SJCRH30 (cell line): Measurements from ENCODE around the gene SLC30A7. TPM values are rescaled to one million over a fixed set of nuclear protein-coding genes. Genes with fewer than 3 reads are reported as not detected.
A peak's percentile ranks its signal among the peaks of the same experiment; 100 is the strongest.
"Not testable (repeated sequence)": the region's sequence is repeated elsewhere in the genome, so short reads cannot be mapped to it uniquely, and the experiment has no call there.

ENCODE experiments used
- DNase-seq, 2 experiments: peaks; one replicate each; pipeline ENCODE4 v3.0.0-alpha.2; 2015 to 2020
- H3K27ac ChIP-seq: fragments of 250-450 bp; sonication (Bioruptor Pico); 2 replicates; pipeline ENCODE4 v1.5.1; 2020; ENCODE audit warnings: mild to moderate bottlenecking, moderate library complexity
- H3K27me3 ChIP-seq: fragments of 250-450 bp; sonication (Bioruptor Pico); 2 replicates; pipeline ENCODE4 v1.5.1; 2020; ENCODE audit warnings: mild to moderate bottlenecking, moderate library complexity
- H3K36me3 ChIP-seq: fragments of 250-450 bp; sonication (Bioruptor Pico); 2 replicates; pipeline ENCODE4 v1.5.1; 2020; ENCODE audit warnings: mild to moderate bottlenecking, moderate library complexity
- H3K4me1 ChIP-seq: fragments of 250-450 bp; sonication (Bioruptor Pico); 2 replicates; pipeline ENCODE4 v1.5.1; 2020; ENCODE audit warnings: mild to moderate bottlenecking, moderate library complexity
- H3K4me3 ChIP-seq: fragments of 250-450 bp; sonication (Bioruptor Pico); 2 replicates; pipeline ENCODE4 v1.5.1; 2020; ENCODE audit warnings: mild to moderate bottlenecking, moderate library complexity
- H3K9me3 ChIP-seq: fragments of 250-450 bp; sonication (Bioruptor Pico); replicated peaks from 2 replicates; pipeline ENCODE4 v1.5.1; 2020; ENCODE audit warnings: mild to moderate bottlenecking, moderate library complexity
- total RNA-seq: library from RNA; depleted of rRNA; stranded (reverse); fragments of >200 nt; shearing (Covaris generic); gene quantifications from 2 replicates; pipeline ENCODE4 v1.2.3, GENCODE V29; 2014

SLC30A7 gene
- total RNA-seq, 1 experiment from 2014 or later, result 28.8 TPM

DNA sequence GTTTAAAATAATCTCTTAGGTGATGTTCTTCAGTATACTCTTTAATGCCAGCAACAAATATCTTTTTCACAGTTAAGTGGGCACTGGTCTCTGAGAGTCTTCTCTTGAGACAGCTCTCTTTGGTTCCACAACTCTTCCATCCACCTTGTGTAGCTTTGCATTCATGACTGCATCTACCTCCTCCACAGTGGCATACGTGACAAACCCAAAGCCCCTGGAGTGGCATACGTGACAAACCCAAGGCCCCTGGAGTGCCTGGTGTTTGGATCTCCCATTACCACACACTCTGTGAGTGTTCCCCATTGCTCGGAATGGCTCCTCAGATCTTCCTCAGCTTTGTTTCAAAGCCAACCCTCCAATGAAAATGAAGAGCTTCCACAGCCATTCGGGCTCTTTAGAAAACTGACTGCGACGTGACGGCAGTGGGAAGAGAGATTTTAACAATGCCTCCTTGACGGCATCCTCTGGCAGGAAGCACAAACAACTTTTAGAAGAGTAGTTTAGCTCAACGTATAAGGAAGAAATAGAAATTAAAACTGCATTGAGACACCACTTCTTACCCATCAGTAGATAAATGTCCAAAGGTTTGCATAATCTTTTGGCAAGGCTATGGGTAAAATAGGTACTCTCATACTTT lies 45.8 kb downstream of the SLC30A7 start:
- no peak overlapping the region for H3K4me3 ChIP-seq
- DNase-seq, result no peak
- peaks cover 30% of the 10 kb centered on the region for H3K36me3 ChIP-seq
- H3K27me3 ChIP-seq, result no peaks in the 10 kb centered on the region
- H3K9me3 ChIP-seq, result peaks cover 6% of the 10 kb centered on the region; the same call in 1 of the 2 replicates
- H3K27ac ChIP-seq, result no peak overlapping the region
- no peaks in the 10 kb centered on the region for H3K4me1 ChIP-seq

DNA sequence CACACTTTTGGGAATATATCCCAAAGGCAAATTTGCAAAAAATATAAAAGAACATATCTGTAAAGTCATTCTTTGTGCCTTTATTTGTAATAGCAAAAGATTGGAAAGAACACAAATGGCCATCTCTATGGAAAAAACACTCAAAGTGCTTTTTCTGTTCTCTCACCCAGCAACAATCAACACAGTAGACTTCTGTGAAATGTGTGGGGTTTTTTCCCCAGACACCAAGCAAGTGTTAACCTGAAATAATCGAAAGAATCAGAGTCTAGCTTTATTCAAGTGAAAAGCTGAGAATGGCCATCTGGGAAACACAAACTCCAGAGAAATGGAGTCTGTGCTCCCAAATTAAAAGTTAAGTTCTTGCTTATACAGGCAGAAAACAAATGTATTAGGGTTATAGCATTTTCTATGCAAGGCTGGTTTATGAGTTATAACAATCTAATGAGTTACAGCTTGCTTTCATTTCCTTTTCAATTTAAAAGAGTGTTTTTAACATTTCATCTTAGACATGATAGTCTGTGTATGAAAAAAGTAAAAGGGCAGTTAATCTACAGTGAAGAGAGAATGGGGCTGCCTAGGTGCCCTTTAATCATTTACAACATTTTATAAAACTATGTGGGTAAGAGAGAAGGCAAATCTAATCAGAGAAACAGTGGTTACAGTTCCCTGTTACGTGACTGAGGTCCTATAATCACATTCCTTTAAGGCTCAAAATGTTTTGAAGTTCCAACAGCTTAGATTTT lies 46.6 kb downstream of the SLC30A7 start:
- no peak for DNase-seq
- H3K4me1 ChIP-seq, result no peaks in the 10 kb centered on the region
- no peak overlapping the region for H3K4me3 ChIP-seq
- H3K27ac ChIP-seq, result no peak overlapping the region
- peaks cover 26% of the 10 kb centered on the region for H3K36me3 ChIP-seq
- H3K9me3 ChIP-seq, result peaks cover 5% of the 10 kb centered on the region; the same call in 1 of the 2 replicates
- no peaks in the 10 kb centered on the region for H3K27me3 ChIP-seq

DNA sequence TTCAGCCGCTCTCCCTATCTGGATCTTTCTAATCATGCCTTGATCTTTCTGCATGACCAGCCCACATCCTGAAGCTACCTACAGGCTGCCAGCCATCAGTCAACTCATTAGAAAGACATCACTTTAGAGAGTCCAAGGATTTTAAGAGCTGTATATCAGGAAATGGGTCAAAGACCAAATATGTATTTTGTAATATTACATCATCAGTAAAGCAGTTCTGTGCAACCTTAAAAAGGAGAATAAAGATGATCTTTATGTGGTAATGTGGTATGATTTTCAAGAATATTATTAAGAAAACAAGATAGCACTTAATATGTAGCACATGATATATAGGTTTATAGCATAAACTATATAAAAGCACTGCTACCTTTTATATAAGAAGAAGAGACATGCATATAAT lies 47.6 kb downstream of the SLC30A7 start:
- peaks cover 2% of the 10 kb centered on the region; the same call in 1 of the 2 replicates for H3K9me3 ChIP-seq
- no peak for DNase-seq
- no peaks in the 10 kb centered on the region for H3K4me1 ChIP-seq
- no peak overlapping the region for H3K27ac ChIP-seq
- peaks cover 17% of the 10 kb centered on the region for H3K36me3 ChIP-seq
- no peak overlapping the region for H3K4me3 ChIP-seq
- H3K27me3 ChIP-seq, result no peaks in the 10 kb centered on the region

DNA sequence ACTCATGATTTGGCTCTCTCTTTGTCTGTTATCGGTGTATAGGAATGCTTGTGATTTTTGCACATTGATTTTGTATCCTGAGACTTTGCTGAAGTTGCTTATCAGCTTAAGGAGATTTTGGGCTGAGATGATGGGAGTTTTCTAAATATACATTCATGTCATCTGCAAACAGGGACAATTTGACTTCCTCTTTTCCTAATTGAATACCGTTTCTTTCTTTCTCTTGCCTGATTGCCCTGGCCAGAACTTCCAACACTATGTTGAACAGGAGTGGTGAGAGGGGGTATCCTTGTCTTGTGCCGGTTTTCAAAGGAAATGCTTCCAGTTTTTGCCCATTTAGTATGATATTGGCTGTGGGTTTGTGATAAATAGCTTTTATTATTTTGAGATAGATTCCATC lies 50.2 kb downstream of the SLC30A7 start:
- not testable (repeated sequence) for H3K4me3 ChIP-seq, DNase-seq, H3K9me3 ChIP-seq, H3K27ac ChIP-seq, H3K27me3 ChIP-seq
- Histone ChIP-seq H3K36me3 (peaks cover 11% of the 10 kb centered on the region; the same call in 1 of the 2 replicates), H3K4me1 (peaks cover 11% of the 10 kb centered on the region)

DNA sequence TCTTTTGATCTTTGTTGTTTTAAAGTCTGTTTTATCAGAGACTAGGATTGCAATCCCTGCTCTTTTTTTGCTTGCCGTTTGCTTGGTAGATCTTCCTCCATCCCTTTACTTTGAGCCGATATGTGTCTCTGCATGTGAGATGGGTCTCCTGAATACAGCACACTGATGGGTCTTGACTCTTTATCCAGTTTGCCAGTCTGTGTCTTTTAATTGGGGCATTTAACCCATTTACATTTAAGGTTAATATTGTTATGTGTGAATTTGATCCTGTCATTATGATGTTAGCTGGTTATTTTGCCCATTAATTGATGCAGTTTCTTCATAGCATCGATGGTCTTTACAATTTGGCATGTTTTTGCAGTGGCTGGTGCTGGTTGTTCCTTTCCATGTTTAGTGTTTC lies 51.9 kb downstream of the SLC30A7 start:
- H3K27ac ChIP-seq, DNase-seq, H3K9me3 ChIP-seq, H3K4me3 ChIP-seq, H3K27me3 ChIP-seq: not testable (repeated sequence)
- Histone ChIP-seq H3K4me1 (peaks cover 16% of the 10 kb centered on the region), H3K36me3 (peaks cover 20% of the 10 kb centered on the region; the same call in 1 of the 2 replicates)

DNA sequence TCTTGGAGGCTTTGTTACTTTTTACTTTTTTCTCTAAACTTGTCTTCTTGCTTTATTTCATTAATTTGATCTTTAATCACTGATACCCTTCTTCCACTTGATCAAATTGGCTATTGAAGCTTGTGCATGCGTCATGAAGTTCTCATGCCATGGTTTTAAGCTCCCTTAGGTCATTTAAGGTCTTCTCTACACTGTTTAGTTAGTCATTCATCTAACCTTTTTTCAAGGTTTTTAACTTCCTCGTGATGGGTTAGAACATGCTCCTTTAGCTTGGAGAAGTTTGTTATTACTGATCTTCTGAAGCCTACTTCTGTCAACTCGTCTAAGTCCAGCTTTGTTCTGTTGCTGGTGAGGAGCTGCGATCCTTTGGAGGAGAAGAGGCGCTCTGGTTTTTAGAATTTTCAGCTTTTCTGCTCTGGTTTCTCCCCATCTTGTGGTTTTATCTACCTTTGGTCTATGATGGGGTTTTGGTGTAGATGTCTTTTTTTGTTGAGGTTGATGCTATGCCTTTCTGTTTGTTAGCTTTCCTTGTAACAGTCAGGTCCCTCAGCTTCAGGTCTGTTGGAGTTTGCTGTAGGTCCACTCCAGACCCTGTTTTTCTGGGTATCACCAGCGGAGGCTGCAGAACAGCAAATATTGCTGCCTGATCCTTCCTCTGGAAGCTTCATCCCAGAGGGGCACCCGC lies 53.0 kb downstream of the SLC30A7 start:
- H3K27ac ChIP-seq, DNase-seq, H3K27me3 ChIP-seq, H3K4me3 ChIP-seq, H3K9me3 ChIP-seq: not testable (repeated sequence)
- Histone ChIP-seq H3K4me1 (peaks cover 16% of the 10 kb centered on the region), H3K36me3 (peaks cover 16% of the 10 kb centered on the region; the same call in 1 of the 2 replicates)

DNA sequence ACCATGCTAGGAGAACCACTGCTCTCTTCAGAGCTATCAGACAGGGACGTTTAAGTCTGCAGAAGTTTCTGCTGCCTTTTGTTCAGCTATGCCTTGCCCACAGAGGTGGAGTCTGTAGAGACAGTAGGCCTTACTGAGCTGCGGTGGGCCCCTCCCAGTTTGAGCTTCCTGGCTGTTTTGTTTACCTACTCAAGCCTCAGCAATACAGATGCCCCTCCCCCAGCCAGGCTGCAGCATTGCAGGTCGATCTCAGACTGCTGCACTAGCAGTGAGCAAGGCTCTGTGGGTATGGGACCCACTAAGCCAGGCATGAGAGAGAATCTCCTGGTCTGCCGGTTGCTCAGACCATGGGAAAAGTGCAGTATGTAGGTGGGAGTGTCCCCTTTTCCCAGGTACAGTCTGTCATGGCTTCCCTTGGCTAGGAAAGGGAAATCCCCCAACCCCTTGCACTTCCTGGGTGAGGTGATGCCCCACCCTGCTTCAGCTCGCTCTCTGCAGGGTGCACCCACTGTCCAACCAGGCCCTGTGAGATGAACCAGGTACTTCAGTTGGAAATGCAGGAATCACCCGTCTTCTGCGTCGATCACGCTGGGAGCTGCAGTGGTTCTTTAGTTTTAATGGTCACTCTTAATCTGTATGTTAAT lies 53.7 kb downstream of the SLC30A7 start:
- not testable (repeated sequence) for H3K9me3 ChIP-seq, H3K27ac ChIP-seq, DNase-seq, H3K27me3 ChIP-seq, H3K4me3 ChIP-seq
- peaks cover 16% of the 10 kb centered on the region for H3K4me1 ChIP-seq
- peaks cover 18% of the 10 kb centered on the region; the same call in 1 of the 2 replicates for H3K36me3 ChIP-seq

DNA sequence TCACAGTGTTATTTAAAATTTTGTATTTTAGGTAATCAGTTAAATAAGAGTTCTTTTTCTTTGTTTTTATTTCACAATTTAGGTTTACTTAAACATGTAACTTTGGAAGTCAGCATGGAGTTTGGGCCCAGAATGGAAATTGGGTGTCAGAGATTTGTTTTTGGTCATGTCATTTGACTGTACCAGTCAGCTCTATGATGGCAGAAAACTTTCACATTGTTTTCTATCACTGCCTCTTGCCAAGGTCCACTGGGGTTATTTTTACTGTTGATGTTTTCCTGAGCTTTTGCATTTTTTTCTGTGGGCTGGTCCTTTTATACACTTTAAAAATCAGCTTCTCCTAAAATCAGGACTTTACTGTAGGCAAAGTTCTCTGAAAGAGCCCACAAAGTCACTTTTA lies 54.4 kb downstream of the SLC30A7 start:
- Histone ChIP-seq H3K4me3 (no peak overlapping the region), H3K27me3 (no peaks in the 10 kb centered on the region), H3K4me1 (peaks cover 16% of the 10 kb centered on the region), H3K36me3 (peaks cover 19% of the 10 kb centered on the region; the same call in 1 of the 2 replicates), H3K27ac (no peak overlapping the region), H3K9me3 (peaks cover 6% of the 10 kb centered on the region; the same call in 1 of the 2 replicates)
- DNase-seq, result no peak

DNA sequence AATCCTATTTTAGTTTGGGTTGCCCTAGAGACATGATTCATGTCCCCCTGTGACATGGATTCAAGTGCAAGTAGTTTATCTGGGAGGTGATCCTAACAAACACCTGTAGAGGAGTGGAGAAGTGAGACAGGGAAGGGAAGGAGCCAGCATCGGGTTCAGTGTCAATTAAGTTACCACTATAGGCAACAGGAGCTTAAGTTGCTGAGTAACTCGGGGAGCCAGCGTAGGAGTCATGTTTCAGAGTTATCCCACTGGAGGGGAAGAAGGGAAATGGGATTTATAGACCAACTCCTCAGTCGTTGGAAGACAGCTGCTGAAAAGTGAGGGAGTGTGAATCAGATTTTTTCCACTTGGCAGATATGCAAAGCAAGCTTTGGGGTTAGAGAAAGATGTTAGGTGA lies 54.9 kb downstream of the SLC30A7 start:
- H3K9me3 ChIP-seq, result peaks cover 6% of the 10 kb centered on the region; the same call in 1 of the 2 replicates
- H3K27me3 ChIP-seq, result no peaks in the 10 kb centered on the region
- H3K36me3 ChIP-seq, result peaks cover 19% of the 10 kb centered on the region; the same call in 1 of the 2 replicates
- no peak overlapping the region for H3K4me3 ChIP-seq
- H3K4me1 ChIP-seq, result peaks cover 16% of the 10 kb centered on the region
- peak; percentile 71 to 91 for DNase-seq
- H3K27ac ChIP-seq, result peak overlapping the region; percentile 28

DNA sequence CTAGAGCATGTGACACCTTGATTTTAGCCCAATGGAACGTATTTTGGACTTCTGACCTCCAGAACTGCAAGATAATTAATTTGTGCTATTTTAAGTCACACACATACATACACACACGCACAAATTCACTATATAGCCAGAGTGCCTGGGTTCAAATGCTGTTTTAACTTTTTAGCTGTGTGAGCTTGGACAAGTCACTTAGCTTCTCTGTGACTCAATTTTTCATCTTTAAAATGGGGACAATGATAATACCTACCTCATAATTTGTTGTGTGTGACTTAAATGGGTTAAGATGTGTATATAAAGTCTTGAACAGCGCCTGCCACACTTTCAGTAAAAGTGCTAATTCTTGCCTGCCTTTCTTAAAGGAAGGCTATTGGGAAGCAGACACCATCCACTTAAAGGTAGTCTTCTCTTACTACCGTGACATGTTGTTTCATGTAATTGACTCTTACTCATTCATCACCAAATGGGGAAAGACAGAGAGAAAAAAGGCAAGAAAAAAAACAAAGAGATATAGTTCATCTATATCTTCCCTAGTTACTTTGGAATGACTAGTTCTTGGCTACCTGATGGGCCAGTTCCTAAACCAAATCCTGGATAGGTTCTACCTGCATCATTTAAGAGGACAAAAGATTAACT lies 56.3 kb downstream of the SLC30A7 start:
- Histone ChIP-seq H3K27ac (no peak overlapping the region), H3K36me3 (peaks cover 19% of the 10 kb centered on the region), H3K27me3 (no peaks in the 10 kb centered on the region), H3K4me3 (no peak overlapping the region), H3K4me1 (peaks cover 16% of the 10 kb centered on the region), H3K9me3 (peaks cover 6% of the 10 kb centered on the region; the same call in 1 of the 2 replicates)
- no peak for DNase-seq

DNA sequence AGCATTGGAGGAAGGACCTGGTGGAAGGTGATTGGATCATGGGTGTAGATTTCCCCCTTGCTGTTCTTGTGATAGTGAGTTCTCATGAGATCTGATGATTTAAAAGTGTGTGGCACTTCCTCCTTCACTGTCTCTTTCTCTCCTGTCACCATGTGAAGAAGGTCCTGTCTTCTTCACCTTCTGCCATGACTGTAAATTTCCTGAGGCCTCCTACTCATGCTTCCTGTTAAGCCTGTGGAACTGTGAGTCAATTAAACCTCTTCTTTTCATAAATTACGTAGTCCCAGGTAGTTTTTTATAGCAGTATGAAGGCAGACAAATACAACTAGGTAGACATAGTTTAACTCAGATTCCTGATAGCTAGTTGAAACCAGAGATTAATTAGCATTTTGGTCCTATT lies 57.1 kb downstream of the SLC30A7 start:
- not testable (repeated sequence) for H3K9me3 ChIP-seq, H3K4me3 ChIP-seq, H3K27me3 ChIP-seq, H3K27ac ChIP-seq, DNase-seq
- Histone ChIP-seq H3K36me3 (peaks cover 24% of the 10 kb centered on the region), H3K4me1 (peaks cover 16% of the 10 kb centered on the region)

DNA sequence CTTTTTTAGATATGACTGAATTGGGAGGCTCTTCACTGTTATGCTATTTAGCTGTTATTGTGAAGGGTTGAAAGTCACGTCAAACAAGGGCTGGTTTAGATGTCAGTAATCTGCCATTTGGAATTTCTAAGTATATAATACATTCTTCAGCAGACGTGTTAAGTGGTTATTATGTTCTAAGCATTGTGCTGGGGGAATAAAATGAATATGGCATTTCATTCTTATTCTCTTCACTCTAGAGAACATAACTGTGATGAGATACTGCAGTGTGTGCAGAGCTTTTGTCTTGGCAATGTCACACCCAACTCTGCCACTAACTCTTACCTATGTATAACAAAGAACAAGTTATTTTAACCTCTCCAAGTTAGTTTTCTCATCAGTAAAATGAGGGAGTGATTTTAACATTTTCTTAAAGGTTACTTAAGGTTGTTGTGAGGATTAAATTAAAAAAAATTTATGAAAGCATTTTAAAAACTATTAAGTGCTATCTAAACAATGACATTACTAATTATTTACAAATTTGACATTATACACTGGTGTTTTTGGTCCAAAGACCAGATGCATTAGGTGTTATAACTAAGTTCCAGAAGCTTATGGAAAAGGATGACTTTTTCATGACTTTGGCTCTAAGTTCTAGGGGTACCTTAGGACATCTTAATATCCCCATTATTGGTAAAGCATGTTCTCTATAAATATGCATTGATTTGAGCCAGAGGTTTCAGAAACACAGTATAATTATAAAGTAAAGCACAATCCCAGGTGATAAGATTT lies 58.3 kb downstream of the SLC30A7 start:
- H3K4me3 ChIP-seq, result no peak overlapping the region
- H3K9me3 ChIP-seq, result no peaks in the 10 kb centered on the region
- DNase-seq, result no peak
- H3K27me3 ChIP-seq, result no peaks in the 10 kb centered on the region
- peaks cover 20% of the 10 kb centered on the region for H3K36me3 ChIP-seq
- H3K4me1 ChIP-seq, result peaks cover 16% of the 10 kb centered on the region
- no peak overlapping the region for H3K27ac ChIP-seq

DNA sequence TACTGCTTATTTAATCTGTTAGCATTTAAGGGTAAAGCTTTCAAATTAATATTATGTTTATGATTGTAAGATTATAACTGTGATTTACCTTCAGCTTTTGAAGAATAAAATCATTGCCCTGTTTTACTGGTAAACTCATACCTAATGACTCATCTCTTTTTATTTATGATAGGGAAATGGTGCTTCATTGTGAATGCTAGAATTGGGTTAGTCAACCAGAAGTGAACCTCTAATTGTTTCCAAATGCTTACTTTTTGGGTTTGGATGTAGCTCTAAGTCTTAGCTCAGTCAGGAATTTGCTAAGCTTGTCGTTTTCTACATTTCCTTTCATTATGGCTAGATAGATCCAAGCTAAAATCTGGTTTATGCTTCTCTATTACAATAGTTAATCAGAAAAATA lies 59.4 kb downstream of the SLC30A7 start:
- peaks cover 13% of the 10 kb centered on the region for H3K4me1 ChIP-seq
- H3K27me3 ChIP-seq, result no peaks in the 10 kb centered on the region
- H3K27ac ChIP-seq, result no peak overlapping the region
- no peak overlapping the region for H3K4me3 ChIP-seq
- peaks cover 20% of the 10 kb centered on the region for H3K36me3 ChIP-seq
- no peak for DNase-seq
- no peaks in the 10 kb centered on the region for H3K9me3 ChIP-seq
